NCI-H524 (cell line): Measurements from ENCODE around the gene PCBP3.
"Not testable (repeated sequence)": the region's sequence is repeated elsewhere in the genome, so short reads cannot be mapped to it uniquely, and the experiment has no call there.

Experiments used
- DNase-seq, 2 experiments: peaks; one replicate each; lab custom pipeline; 2025; lab: John Stamatoyannopoulos, UW

The PCBP3 gene

DNA sequence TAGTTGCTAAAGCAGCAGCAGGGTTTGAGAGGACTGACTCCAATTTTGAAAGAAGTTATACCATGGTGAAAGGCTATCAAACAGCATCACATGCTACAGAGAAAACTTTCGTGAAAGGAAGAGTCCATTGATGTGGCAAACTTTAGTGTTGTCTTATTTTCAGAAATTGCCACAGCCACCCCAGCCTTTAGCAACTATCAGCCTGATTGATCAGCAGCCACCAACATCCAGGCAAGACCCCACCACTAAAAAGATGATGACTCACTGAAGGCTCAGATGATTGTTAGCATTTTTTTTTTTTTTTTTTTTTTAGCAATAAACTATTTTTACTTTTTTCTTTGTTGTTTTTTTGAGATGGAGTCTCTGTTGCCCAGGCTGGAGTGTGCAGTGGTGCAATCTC is 35.3 kb downstream of the PCBP3 start:
- DNase-seq: not testable (repeated sequence)

DNA sequence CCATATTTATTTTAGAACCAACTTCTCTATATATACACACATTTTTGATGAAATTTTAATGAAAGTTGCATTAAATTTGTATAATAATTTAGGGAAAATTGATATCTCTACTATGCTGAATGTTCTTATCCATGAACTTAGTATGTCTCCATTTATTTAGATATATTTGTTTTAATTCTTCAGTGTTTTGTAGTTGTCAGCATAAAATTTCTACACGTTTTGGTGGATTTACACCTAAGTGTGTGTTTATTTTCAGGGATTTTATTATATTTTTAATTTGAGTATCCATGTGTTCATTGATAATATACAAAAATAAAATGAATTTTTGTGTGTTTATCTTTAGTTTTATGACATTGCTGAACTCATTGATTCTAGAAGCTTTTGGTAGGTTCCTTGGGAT is 36.7 kb downstream of the PCBP3 start:
- DNase-seq: no peak

DNA sequence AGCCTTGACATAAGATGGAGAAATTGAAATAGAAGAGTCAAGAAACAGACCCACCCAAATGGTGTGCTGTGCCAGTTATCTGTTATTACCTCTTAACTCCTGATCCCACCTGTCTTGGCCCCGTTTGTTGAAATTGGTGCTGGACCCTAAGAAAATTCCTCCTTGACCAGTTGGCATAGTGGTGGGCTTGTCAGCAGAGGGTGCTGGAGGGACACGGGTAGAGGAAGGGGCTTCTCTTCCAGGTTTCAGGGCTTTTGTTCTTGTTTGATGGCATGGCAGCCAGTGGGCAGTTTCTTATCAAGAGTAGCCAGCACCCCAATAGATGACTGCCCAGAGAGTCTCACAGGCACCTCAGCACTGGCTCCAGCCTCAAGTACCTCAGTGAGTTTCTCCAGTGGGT is 51.6 kb downstream of the PCBP3 start:
- DNase-seq: peak in 1 of 2 experiments; percentile 23

- no peak for DNase-seq
Observed at GRCh38 chr21:45698493-45699184, 55.1 kb downstream of the PCBP3 start.

- DNase-seq: no peak
Observed at GRCh38 chr21:45699251-45699942, 55.9 kb downstream of the PCBP3 start.

GRCh38 chr21:45699966-45700365 is 56.4 kb downstream of the PCBP3 start:
- DNase-seq: no peak

DNA sequence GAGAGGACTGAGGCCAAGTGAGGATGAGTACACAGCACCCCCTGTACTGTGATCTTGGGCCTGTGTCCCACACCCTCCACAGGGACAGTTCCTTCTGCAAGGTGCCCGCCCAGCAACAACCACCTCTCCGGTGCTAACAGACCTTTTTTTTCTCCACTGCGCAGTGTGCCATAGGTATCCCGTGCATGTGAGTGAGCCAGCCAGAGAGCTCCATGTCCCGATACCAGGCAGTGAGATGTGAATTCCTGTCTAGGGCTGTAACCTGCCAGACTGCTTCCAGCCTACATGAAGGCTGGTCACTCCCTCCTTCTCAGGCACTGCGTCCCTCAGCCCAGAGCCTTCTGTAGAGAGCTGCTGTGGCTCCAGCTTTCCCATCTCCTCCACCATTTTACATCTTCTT is 56.9 kb downstream of the PCBP3 start:
- no peak for DNase-seq

DNA sequence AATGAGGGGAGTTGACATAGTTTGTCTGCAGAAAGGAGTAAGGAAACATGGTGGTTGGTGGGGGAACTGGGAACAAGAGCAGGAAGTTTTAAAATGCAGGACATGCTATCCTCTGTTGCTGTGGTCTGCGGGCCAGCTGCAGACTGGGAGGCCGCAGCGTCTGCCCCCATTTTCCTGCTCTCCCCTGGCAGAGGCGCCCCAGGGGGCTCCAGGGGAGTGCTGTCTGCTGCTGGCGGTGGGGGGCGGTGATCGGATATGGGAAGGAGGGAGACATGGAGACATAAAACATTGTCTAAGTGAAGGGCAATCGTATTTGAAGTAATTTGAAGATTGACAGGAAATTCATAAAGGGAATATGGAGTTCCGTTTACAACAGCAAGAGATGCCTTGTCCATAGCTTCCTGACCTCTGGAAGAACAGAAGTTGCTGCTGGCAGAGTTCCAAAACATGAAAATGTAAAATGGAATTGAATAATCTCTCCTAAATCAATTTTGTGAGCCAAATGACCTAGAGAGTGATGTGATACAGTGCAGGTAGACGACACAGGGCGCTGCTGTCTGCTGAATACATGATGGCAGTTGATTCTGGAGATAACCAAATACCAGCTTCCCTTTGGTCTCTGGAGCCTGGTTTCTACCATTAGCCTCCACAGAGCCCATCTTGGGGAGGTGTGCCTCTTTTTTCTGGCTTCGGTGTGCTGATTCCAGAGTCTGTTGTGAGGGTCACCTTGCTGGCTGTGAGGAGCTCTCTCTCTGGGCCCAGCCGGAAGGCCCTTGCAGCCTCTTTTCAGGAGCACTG is 61.0 kb downstream of the PCBP3 start:
- DNase-seq: no peak

- DNase-seq: no peak
Observed at GRCh38 chr21:45706299-45706698, 62.8 kb downstream of the PCBP3 start.

- no peak for DNase-seq
Observed at GRCh38 chr21:45709173-45709572, 65.6 kb downstream of the PCBP3 start.

- DNase-seq: no peak
Observed at GRCh38 chr21:45709696-45710268, 66.3 kb downstream of the PCBP3 start.

DNA sequence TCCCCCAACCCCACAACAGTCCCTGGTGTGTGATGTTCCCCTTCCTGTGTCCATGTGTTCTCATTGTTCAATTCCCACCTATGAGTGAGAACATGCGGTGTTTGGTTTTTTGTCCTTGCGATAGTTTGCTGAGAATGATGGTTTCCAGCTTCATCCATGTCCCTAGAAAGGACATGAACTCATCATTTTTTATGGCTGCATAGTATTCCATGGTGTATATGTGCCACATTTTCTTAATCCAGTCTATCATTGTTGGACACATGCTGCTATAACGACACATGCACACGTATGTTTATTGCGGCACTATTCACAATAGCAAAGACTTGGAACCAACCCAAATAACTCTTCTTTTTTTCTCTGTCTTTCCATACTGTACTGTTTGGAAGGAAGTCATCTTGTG is 66.8 kb downstream of the PCBP3 start:
- not testable (repeated sequence) for DNase-seq

GRCh38 chr21:45713613-45714012 is 70.1 kb downstream of the PCBP3 start:
- DNase-seq: no peak

- no peak for DNase-seq
Observed at GRCh38 chr21:45715441-45715840, 71.9 kb downstream of the PCBP3 start.

GRCh38 chr21:45718413-45718812 is 74.9 kb downstream of the PCBP3 start:
- no peak for DNase-seq

- peak in 1 of 2 experiments; percentile 18 for DNase-seq
Observed at GRCh38 chr21:45719177-45719802, 75.8 kb downstream of the PCBP3 start.

GRCh38 chr21:45720204-45720603 is 76.7 kb downstream of the PCBP3 start:
- DNase-seq: not testable (repeated sequence)

DNA sequence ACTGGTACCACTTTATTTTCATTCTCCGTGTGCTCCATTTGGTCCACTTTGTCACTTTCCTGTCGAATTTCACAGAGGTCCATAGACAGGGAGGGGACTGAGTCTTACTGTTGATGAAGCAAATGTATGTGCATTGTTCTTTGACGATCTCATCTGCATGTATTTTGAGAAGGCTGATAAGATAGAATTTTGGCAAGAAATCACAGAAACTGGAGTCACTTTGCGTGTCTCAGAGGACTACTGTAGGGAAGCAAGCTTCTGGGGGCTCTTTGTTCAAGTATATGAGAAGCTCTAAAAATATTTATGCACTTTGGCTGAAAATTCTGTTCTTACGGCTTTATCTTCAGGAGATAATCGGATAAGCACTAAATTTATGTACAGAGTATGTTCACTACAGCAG is 78.1 kb downstream of the PCBP3 start:
- no peak for DNase-seq

DNA sequence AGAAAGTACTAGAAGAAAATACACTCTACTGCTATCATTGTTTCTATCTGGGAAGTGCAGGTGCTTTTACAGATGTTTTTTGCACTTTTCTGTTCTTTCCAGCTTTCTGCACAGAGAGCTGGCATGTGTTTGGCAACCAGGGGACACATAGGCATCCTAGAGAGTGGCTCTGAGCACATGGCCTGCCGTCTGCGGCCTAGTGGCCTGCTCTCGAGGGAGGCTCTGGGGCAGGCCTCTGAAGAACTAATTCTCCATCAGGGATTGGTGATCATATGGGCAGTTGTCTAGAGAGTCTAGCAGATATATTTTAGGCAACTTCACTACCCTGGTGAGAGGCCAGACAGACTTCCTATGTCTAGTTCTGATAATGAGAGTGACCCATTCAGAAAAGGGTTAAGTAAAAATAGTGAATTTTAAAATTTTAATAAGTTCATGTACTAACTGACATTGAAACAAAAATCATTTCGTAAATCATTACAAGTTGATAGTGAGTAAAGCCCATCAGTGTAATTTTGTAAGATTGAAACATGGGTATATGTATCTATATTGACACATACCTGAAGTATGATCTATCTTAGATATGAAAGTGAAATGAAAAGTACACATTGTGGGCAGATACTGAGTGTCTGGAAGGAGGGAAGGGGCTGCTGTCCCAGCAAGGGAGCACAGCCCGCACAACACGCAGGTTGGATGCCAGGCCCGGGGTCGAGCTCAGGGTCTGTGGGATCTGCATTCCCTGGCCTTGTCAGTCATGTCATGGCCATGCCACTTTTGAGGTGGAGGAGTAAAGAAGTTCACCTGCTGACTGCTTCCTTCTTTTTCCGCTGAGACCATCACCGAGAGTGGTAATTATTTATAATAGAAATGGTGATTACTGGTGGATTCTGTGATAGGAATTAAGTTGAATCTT is 79.8 kb downstream of the PCBP3 start:
- DNase-seq: no peak

GRCh38 chr21:45724345-45724961 is 80.9 kb downstream of the PCBP3 start:
- peak in 1 of 2 experiments; percentile 12 for DNase-seq
